H7 (cell line): ENCODE measurements around the gene PPP2R2B. TPM values are rescaled to one million over a fixed set of nuclear protein-coding genes. Genes with fewer than 3 reads are reported as not detected.

Experiments
- DNase-seq: peaks from one replicate; pipeline ENCODE4 v3.0.0; 2012
- H3K27me3 ChIP-seq: 2 replicates; pipeline ENCODE4 v1.6.0; 2011; ENCODE audit warnings: mild to moderate bottlenecking, low read length; ENCODE audit not compliant: control insufficient read depth, insufficient read depth
- H3K36me3 ChIP-seq: replicated peaks from 2 replicates; pipeline ENCODE4 v1.5.1; 2011; ENCODE audit warnings: low read length; ENCODE audit not compliant: control insufficient read depth, insufficient read depth
- H3K4me3 ChIP-seq: 2 replicates; pipeline ENCODE4 v1.5.1; 2011; ENCODE audit warnings: low read depth, mild to moderate bottlenecking, control low read depth, low read length, moderate library complexity; ENCODE audit not compliant: insufficient read depth
- total RNA-seq: library from RNA; depleted of rRNA; stranded (reverse); fragments of >200 nt; shearing (Covaris generic); gene quantifications from 2 replicates; pipeline ENCODE4 v1.2.3, GENCODE V29; 2014

The PPP2R2B gene
- total RNA-seq, 1 experiment from 2014 or later: 60.2 TPM

DNA sequence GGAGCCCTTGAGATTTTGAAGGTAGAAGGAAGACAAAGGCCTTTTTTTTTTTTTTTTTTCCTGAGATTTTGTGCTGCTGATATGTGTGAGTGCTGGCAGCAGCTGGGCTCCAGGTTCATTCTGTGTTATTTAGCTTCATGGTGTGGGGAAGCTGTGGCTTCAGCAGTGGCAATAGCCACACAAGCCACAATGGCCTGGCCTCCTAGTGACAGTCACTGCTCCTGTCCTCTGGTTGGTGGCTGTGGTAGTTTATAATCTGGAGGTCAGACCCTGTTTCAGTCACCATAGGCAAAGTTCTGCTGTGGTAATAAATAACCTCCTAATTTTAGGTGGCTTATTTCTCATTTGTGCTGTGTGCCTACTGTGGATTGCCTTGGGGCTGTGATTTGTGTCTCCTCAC is 334.3 kb downstream of the PPP2R2B start:
- Histone ChIP-seq H3K36me3 (no peaks in the 10 kb centered on the region), H3K27me3 (no peaks in the 10 kb centered on the region), H3K4me3 (no peak overlapping the region)
- no peak for DNase-seq

DNA sequence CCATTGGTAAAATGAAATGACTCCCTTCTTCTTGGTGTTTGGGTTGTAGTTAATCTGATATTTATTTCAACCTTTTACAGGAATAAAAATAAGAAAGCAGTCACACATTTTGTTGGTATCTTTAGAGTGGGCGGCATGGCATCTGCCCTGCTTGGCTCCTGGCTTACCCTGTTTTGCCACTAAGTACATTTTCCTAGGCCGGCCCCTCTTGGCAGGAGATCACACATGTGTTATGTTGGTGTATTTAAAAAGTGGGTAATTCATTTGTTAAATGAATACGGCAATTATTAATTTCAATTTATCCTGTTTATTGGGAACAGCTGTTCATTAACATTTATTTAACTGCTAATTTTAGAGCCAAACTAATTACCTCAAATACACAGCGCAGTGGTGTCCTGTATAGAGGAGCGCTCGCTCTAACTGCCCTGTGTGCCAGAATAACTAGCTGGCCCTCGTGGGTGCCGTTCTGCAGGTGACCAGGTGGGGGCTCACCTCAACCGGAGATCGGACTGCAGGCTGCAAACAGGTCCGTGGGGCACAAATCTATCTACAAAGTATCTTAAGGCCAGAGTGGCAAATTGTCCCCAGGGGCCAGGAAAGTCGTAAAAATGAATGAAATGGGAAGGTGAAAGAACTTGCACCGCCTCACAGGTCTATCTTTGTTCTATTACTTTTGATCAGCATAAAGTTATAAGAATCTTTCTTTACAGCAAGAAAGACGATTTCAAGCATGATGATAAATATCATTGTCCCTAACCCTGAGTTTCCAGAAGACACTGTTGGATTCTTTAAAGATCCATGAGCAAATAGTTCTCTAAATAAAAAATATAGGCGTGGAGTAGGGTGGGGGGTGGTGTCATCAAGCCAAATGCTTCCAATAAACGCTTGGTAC is 336.4 kb downstream of the PPP2R2B start:
- Histone ChIP-seq H3K4me3 (no peak overlapping the region), H3K27me3 (no peaks in the 10 kb centered on the region), H3K36me3 (no peaks in the 10 kb centered on the region)
- peak; percentile 45 for DNase-seq

DNA sequence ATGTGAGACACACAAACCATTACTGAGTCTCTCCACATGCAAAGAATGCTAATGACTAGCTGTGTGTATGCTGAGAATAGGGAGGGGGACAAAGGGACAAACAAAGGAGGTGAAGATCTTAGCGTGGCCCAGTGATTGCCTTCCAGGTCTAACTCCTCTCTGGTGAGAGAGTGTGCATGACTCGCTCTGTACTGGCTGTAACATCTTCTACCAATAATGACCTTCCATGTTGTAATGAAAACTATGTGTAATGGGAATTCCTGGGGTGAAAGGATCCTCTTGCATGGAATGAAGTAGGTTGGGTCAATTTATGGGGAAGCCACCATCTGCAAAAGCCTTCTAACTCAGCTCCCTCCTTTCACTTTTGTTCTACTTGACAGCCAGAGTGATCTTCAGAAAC is 338.1 kb downstream of the PPP2R2B start:
- DNase-seq: no peak
- Histone ChIP-seq H3K36me3 (no peaks in the 10 kb centered on the region), H3K4me3 (no peak overlapping the region), H3K27me3 (no peaks in the 10 kb centered on the region)

- Histone ChIP-seq H3K4me3 (no peak overlapping the region), H3K36me3 (no peaks in the 10 kb centered on the region), H3K27me3 (no peaks in the 10 kb centered on the region)
- DNase-seq: no peak
Measured at GRCh38 chr5:146539973-146540372, 338.6 kb downstream of the PPP2R2B start.

DNA sequence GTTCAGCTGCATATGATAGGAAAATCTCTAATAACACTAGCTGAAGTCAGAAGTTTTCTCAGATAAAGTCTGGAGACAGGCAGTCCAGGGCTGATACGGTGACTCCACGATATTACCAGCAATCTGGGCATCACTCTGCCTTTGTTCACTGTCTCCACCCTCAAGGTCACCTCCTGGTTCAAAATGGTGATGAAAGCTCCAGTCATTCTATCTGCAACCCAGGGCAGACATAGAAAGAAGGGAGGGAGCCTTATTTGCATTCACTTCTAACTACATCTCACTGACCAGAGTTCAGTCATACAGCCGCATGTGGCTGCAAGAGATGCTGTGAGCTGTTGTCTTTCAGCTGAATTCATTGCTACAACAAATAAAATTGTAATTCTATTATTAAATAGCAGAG is 340.1 kb downstream of the PPP2R2B start:
- no peaks in the 10 kb centered on the region for H3K27me3 ChIP-seq
- no peaks in the 10 kb centered on the region for H3K36me3 ChIP-seq
- no peak overlapping the region for H3K4me3 ChIP-seq
- DNase-seq: no peak

GRCh38 chr5:146533882-146534281 is 344.7 kb downstream of the PPP2R2B start:
- DNase-seq: no peak
- H3K27me3 ChIP-seq: no peaks in the 10 kb centered on the region
- H3K4me3 ChIP-seq: no peak overlapping the region

GRCh38 chr5:146533260-146533857 is 345.2 kb downstream of the PPP2R2B start:
- H3K4me3 ChIP-seq: no peak overlapping the region
- peak; percentile 55 for DNase-seq

More at GRCh38 chr5:146533882-146534281, 344.7 kb downstream of the PPP2R2B start:
- H3K36me3 ChIP-seq: no peaks in the 10 kb centered on the region

More at GRCh38 chr5:146533260-146533857, 345.2 kb downstream of the PPP2R2B start:
- Histone ChIP-seq H3K27me3 (no peaks in the 10 kb centered on the region), H3K36me3 (no peaks in the 10 kb centered on the region)
